Osteoblast (primary cell): ENCODE results near the gene RTEL1. TPM values are rescaled to one million over a fixed set of nuclear protein-coding genes. Genes with fewer than 3 reads are reported as not detected.

ENCODE experiments used
- DNase-seq: peaks from one replicate; pipeline ENCODE4 v3.0.0; 2011; ENCODE audit warnings: low spot score, mixed read lengths; ENCODE audit not compliant: insufficient read length; ENCODE audit errors: missing footprints
- H2AFZ ChIP-seq: 2 replicates; pipeline ENCODE4 v1.6.0; 2011; ENCODE audit warnings: mild to moderate bottlenecking, low read length
- H3K27ac ChIP-seq: 2 replicates; pipeline ENCODE4 v1.5.1; 2011; ENCODE audit warnings: mild to moderate bottlenecking, low read depth, low read length, moderate library complexity
- H3K27me3 ChIP-seq: 2 replicates; pipeline ENCODE4 v1.6.0; 2012; ENCODE audit warnings: mild to moderate bottlenecking, control low read depth, inconsistent platforms, low read length, moderate library complexity; ENCODE audit not compliant: insufficient read depth
- H3K36me3 ChIP-seq: 2 replicates; pipeline ENCODE4 v1.5.1; 2011; ENCODE audit warnings: mild to moderate bottlenecking, low read length, control low read depth, moderate library complexity; ENCODE audit not compliant: insufficient read depth
- H3K4me1 ChIP-seq: 2 replicates; pipeline ENCODE4 v1.5.1; 2011; ENCODE audit warnings: mild to moderate bottlenecking, low read length, control low read depth, moderate library complexity; ENCODE audit not compliant: insufficient read depth
- H3K4me2 ChIP-seq: 2 replicates; pipeline ENCODE4 v1.6.0; 2011; ENCODE audit warnings: mild to moderate bottlenecking, low read length; ENCODE audit not compliant: insufficient read depth
- H3K4me3 ChIP-seq: fragments of 200-600 bp; sonication (generic); 3 replicates; pipeline ENCODE4 v1.5.1; 2012; ENCODE audit warnings: mild to moderate bottlenecking, low read length, inconsistent platforms; ENCODE audit not compliant: insufficient read depth
- H3K79me2 ChIP-seq: 2 replicates; pipeline ENCODE4 v1.6.0; 2012; ENCODE audit warnings: mild to moderate bottlenecking, low read length, control low read depth, inconsistent platforms; ENCODE audit not compliant: insufficient read depth
- H3K9me3 ChIP-seq: 2 replicates; pipeline ENCODE4 v1.5.1; 2011; ENCODE audit warnings: low read depth, low read length, control low read depth
- H4K20me1 ChIP-seq: 2 replicates; pipeline ENCODE4 v1.6.0; 2012; ENCODE audit warnings: mild to moderate bottlenecking, low read length, control low read depth; ENCODE audit not compliant: insufficient read depth
- CTCF ChIP-seq: IDR thresholded peaks from 2 replicates; pipeline ENCODE4 v1.5.1; 2011; ENCODE audit warnings: mild to moderate bottlenecking, low read depth, low read length, moderate library complexity; ENCODE audit errors: extremely low read depth
- total RNA-seq: library from RNA; depleted of rRNA; stranded (reverse); fragments of >200 nt; gene quantifications from 2 replicates; pipeline ENCODE4 v1.2.3, GENCODE V29; 2012

The RTEL1 gene
- total RNA-seq, 1 donor = 10.9 TPM

- H3K27ac ChIP-seq = no peak overlapping the region
- H4K20me1 ChIP-seq = peaks cover 31% of the 10 kb centered on the region
- H3K9me3 ChIP-seq = no peaks in the 10 kb centered on the region
- no peaks in the 10 kb centered on the region for H3K27me3 ChIP-seq
- TF ChIP-seq CTCF = no peak
- H2AFZ ChIP-seq = no peak overlapping the region
- DNase-seq = peak; percentile 19
- no peak overlapping the region for H3K4me2 ChIP-seq
- H3K4me3 ChIP-seq = no peak overlapping the region
- peaks cover 3% of the 10 kb centered on the region for H3K4me1 ChIP-seq
- H3K36me3 ChIP-seq = peaks cover 21% of the 10 kb centered on the region
- H3K79me2 ChIP-seq = peaks cover 62% of the 10 kb centered on the region
Observed at GRCh38 chr20:63617876-63618265, 40.2 kb upstream of the RTEL1 start.

- peaks cover 63% of the 10 kb centered on the region for H3K79me2 ChIP-seq
- no peaks in the 10 kb centered on the region for H3K9me3 ChIP-seq
- no peaks in the 10 kb centered on the region for H3K4me1 ChIP-seq
- peaks cover 27% of the 10 kb centered on the region for H4K20me1 ChIP-seq
- no peaks in the 10 kb centered on the region for H3K27me3 ChIP-seq
- no peak overlapping the region for H2AFZ ChIP-seq
- H3K4me2 ChIP-seq = no peak overlapping the region
- no peak overlapping the region for H3K27ac ChIP-seq
- peaks cover 21% of the 10 kb centered on the region for H3K36me3 ChIP-seq
- no peak overlapping the region for H3K4me3 ChIP-seq
- TF ChIP-seq CTCF = no peak
- peak; percentile 60 for DNase-seq
Observed at GRCh38 chr20:63618291-63618980, 39.7 kb upstream of the RTEL1 start.

- H2AFZ ChIP-seq = no peak overlapping the region
- TF ChIP-seq CTCF = no peak
- H3K36me3 ChIP-seq = peaks cover 21% of the 10 kb centered on the region
- H4K20me1 ChIP-seq = peaks cover 24% of the 10 kb centered on the region
- no peaks in the 10 kb centered on the region for H3K27me3 ChIP-seq
- no peak overlapping the region for H3K4me2 ChIP-seq
- H3K4me3 ChIP-seq = no peak overlapping the region
- no peaks in the 10 kb centered on the region for H3K9me3 ChIP-seq
- H3K27ac ChIP-seq = no peak overlapping the region
- H3K79me2 ChIP-seq = peaks cover 64% of the 10 kb centered on the region
- H3K4me1 ChIP-seq = no peaks in the 10 kb centered on the region
- no peak for DNase-seq
Observed at GRCh38 chr20:63619086-63619485, 39.0 kb upstream of the RTEL1 start.

GRCh38 chr20:63619505-63619904 lies 38.6 kb upstream of the RTEL1 start:
- DNase-seq = no peak
- Histone ChIP-seq H3K79me2 (peaks cover 67% of the 10 kb centered on the region), H3K9me3 (no peaks in the 10 kb centered on the region), H3K27me3 (no peaks in the 10 kb centered on the region), H3K4me3 (no peak overlapping the region), H4K20me1 (peaks cover 24% of the 10 kb centered on the region), H3K4me1 (no peaks in the 10 kb centered on the region), H3K4me2 (no peak overlapping the region), H3K36me3 (peaks cover 21% of the 10 kb centered on the region), H2AFZ (no peak overlapping the region), H3K27ac (no peak overlapping the region)
- TF ChIP-seq CTCF = no peak
